WTC11 (cell line): ENCODE measurements around the gene ZBTB11.

Source experiments
- CBFB ChIP-seq: sonication (generic); formaldehyde crosslinking; IDR thresholded peaks from 2 replicates; pipeline ENCODE4 v1.8.1; 2022; ENCODE audit warnings: mild to moderate bottlenecking, low read depth, missing genetic modification reagents
- NR1H2 ChIP-seq: sonication (generic); formaldehyde crosslinking; IDR thresholded peaks from 2 replicates; pipeline ENCODE4 v1.9.0; 2021; ENCODE audit warnings: mild to moderate bottlenecking, moderate library complexity, missing genetic modification reagents
- OVOL2 ChIP-seq: fragments of 250-450 bp; sonication (Bioruptor Pico); IDR thresholded peaks from 2 replicates; pipeline ENCODE4 v1.9.0; 2021; ENCODE audit warnings: mild to moderate bottlenecking, borderline replicate concordance
- SP1 ChIP-seq: sonication (generic); formaldehyde crosslinking; conservative IDR thresholded peaks from 2 replicates; pipeline ENCODE4 v1.8.1; 2022; ENCODE audit warnings: missing genetic modification reagents
- STAT6 ChIP-seq: sonication (generic); formaldehyde crosslinking; conservative IDR thresholded peaks from 2 replicates; pipeline ENCODE4 v1.8.1; 2023; ENCODE audit warnings: mild to moderate bottlenecking, low read depth, missing genetic modification reagents, moderate library complexity
- ZNF232 ChIP-seq: sonication (generic); formaldehyde crosslinking; IDR thresholded peaks from 2 replicates; pipeline ENCODE4 v1.8.0; 2022; ENCODE audit warnings: mild to moderate bottlenecking, missing genetic modification reagents
- ZNF281 ChIP-seq: sonication (generic); formaldehyde crosslinking; IDR thresholded peaks from 2 replicates; pipeline ENCODE4 v1.8.0; 2023; ENCODE audit warnings: mild to moderate bottlenecking, missing genetic modification reagents
- ZSCAN18 ChIP-seq: fragments of 250-450 bp; sonication (Bioruptor Pico); IDR thresholded peaks from 2 replicates; pipeline ENCODE4 v2.1.2; 2022; ENCODE audit warnings: mild to moderate bottlenecking, moderate library complexity
- TF ChIP-seq, protein P1 (sequence below): fragments of 200-600 bp; IDR thresholded peaks from 2 replicates; pipeline ENCODE4 v1.8.0; 2022; ENCODE audit warnings: antibody characterized with exemption
- TF ChIP-seq, protein P2 (sequence below): sonication (generic); formaldehyde crosslinking; IDR thresholded peaks from 2 replicates; pipeline ENCODE4 v1.8.0; 2022; ENCODE audit warnings: mild to moderate bottlenecking, missing genetic modification reagents
- TF ChIP-seq, protein P3 (sequence below): sonication (generic); formaldehyde crosslinking; IDR thresholded peaks from 2 replicates; pipeline ENCODE4 v1.8.1; 2022; ENCODE audit warnings: low read depth, missing genetic modification reagents, borderline replicate concordance

DNA sequence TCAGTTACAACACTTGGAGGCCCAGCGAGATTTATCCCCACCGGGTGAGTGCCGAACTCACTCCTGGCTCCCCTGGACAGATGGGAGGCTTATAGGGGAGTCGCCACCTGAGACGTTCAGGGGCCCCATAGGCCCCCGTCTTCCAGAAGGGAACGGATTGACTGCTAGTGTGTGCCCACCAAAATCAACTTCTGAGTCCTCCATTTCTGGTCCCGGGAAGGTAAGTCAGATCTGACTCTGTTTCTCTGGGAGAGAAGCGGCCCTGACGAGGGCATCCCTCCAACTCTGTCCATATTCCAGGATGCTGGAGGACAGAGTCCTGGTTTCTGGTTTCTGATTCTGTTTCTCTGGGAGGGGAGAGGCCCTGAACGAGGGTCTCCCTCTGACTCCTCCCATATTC lies 44.3 kb downstream of the ZBTB11 start:
- TF ChIP-seq ZSCAN18 (no peak), STAT6 (CRISPR knock-in tag) (no peak), OVOL2 (CRISPR knock-in tag) (no peak), ZNF232 (CRISPR knock-in tag) (no peak), SP1 (CRISPR knock-in tag) (no peak), CBFB (CRISPR knock-in tag) (no peak), NR1H2 (CRISPR knock-in tag) (no peak), ZNF281 (CRISPR knock-in tag) (no peak)
- TF ChIP-seq, protein P1, sequence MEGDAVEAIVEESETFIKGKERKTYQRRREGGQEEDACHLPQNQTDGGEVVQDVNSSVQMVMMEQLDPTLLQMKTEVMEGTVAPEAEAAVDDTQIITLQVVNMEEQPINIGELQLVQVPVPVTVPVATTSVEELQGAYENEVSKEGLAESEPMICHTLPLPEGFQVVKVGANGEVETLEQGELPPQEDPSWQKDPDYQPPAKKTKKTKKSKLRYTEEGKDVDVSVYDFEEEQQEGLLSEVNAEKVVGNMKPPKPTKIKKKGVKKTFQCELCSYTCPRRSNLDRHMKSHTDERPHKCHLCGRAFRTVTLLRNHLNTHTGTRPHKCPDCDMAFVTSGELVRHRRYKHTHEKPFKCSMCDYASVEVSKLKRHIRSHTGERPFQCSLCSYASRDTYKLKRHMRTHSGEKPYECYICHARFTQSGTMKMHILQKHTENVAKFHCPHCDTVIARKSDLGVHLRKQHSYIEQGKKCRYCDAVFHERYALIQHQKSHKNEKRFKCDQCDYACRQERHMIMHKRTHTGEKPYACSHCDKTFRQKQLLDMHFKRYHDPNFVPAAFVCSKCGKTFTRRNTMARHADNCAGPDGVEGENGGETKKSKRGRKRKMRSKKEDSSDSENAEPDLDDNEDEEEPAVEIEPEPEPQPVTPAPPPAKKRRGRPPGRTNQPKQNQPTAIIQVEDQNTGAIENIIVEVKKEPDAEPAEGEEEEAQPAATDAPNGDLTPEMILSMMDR = no peak
- TF ChIP-seq, protein P2, sequence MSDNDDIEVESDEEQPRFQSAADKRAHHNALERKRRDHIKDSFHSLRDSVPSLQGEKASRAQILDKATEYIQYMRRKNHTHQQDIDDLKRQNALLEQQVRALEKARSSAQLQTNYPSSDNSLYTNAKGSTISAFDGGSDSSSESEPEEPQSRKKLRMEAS (CRISPR knock-in tag) = no peak
- TF ChIP-seq, protein P3, sequence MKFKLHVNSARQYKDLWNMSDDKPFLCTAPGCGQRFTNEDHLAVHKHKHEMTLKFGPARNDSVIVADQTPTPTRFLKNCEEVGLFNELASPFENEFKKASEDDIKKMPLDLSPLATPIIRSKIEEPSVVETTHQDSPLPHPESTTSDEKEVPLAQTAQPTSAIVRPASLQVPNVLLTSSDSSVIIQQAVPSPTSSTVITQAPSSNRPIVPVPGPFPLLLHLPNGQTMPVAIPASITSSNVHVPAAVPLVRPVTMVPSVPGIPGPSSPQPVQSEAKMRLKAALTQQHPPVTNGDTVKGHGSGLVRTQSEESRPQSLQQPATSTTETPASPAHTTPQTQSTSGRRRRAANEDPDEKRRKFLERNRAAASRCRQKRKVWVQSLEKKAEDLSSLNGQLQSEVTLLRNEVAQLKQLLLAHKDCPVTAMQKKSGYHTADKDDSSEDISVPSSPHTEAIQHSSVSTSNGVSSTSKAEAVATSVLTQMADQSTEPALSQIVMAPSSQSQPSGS (CRISPR knock-in tag) = no peak
